GM18511 (cell line): Measurements from ENCODE around the gene TCF25.

ENCODE experiments used
- ATAC-seq: cut with Tn5 transposase; IDR thresholded peaks from one replicate; pipeline ENCODE4 v1.9.1; 2021; ENCODE audit warnings: mild to moderate bottlenecking, moderate library complexity; ENCODE audit not compliant: unreplicated experiment

TCF25 gene

DNA sequence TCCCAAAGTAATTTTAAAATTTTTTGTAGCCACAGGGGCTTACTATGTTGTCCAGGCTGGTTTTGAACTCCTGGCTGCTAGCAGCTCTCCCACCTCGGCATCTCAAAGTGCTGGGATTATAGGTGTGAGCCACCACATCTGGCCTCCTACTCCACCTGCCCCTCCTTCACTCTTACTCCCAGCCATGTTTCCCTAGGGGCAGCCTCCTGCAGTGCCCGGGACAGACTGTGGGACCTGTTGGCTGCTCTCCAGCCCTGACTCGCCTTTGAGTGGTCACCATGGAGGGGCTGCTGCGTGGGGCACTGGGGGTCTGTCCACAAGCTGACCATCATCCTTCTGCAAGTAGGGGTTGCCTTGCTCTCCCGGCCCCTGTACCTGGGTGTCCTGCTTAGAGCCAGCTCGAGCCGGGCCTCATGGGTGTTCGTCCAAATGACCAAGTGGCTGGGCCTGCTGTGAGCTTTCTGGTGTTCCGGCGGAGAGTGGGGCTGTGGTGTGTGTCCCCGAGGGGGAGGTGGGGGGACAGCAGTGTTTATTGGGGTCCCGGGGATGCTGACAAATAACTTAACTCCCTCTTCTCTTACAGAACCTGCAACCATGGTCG is 28.6 kb upstream of the TCF25 start:
- no peak for ATAC-seq

DNA sequence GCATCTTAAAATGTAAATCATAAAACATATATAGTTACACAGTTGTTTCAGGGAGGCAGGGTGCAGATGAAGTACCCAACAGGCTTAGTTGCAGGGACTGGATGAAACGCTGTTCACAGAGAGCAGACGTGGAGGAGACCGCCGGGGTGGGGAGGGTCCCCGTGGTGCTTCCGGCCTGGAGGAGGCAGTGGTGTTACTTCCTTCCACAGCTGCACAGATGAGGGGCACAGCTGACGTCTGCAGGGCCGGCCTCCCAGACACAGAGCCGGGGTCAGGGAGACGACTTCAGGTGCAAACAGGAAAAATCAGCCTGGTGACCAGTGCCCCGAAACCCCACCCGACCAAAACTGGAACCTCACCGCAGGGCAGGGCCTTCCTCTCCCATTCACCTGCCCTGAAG is 28.0 kb upstream of the TCF25 start:
- no peak for ATAC-seq

DNA sequence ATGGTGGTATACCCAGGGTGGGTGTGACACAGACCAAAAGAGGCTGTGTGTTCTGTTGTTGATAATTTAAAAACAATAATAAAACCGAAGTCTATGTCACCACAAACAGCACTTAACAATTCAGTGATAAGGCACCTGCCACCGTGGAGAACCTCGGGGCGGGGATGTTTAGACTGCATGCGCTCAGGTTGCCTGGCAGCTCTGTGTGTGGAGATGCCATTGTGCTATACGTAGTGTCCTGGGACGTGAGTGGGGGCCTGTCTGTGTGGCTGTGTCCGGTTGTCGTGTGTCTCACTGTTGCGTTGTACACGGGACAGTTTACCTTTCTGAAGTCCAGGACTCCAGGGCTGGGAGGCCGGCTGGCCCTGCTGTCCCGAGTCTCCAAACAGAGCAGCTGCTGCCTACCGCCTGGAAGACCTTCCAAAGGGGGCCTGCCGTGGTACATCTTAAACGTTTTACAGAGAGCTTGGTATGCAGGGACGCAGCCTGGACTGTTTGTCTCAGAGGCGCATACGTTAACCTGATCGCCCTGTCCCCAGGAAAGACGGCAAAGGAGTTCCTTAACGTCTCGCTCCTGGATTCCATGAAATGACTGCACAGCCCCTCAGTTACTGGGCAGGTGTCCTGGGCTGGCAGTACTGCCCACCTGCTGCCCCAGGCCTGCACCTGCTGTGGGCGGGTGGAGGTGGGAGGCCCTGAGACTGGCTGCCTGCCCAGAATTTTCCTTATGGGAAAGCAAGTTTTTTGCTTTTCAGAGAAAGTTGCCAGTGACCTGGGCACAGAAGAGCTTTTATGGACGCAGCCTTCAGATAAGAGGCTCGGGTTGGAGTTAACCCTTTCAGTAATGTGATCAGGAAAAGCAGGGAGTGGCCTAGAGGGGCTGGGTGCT is 26.1 kb upstream of the TCF25 start:
- no peak for ATAC-seq

DNA sequence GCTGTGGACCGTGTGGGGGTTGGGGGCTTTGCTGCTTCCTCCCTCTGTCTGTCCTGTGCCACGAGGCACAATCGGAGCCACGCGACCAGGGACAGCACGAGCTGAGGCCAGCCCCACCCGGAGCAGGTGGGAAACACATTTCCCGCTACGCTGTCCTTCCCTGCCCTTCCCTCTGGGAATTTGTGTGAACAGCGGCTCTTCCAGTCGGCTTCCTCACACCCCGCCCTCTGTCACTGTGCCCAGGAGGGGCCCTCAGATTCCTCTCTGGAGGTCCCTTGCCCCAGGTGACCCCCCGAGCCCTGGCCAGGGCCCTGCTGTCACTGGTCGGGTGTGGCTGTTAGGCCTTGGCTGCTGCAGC is 25.5 kb upstream of the TCF25 start:
- no peak for ATAC-seq

DNA sequence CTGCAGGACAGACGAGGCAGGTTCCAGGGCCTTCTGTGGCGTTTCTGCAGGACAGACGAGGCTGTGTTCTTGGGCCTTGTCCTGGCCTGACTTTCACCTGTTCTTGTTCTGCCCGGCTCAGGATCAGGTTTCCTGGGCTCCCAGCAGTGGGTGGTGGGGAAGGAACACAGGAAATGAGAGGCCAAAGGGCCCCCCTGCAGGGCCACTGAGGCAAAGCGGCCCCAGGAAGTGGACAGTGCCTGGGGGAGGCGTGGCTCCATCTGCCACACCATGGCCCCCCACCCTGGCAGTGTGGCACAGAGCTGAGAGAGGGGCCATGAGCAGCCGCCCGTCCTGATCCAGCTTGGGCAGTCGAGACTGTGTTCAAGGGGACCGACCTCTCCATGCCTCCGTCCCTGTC is 24.4 kb upstream of the TCF25 start:
- ATAC-seq: no peak

DNA sequence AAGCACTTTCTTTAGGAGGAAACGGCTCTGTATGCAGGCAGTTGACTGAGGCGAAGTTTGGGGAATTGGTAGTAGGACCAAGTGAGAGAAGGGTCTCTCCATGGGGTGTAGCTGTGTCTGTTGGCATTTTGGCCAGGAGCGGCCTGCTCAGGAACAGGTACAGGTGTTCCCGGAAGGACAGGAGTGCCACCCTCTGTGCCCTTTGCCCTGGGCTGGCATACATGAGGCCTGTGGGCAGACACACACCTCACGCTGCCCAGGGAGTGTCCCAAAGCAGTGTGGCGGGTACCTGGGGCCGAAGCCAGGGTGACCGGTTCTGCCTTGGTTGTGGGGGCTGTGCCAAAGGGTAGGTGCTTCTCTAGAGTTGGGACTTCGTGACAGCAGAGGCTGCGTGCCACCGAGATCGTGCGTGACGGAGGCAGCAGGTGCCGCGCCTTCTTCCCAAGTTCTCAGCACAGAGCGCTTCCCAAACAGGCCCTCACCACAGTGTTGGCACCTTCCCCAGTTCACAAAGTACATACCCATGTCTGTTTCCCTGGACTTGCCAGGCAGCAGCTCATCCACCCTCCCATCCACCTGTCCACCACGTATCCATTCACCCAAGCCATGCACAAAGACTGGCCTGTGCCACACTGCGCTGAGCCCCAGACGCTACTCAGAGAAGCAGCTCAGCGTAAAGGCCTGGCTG is 19.9 kb upstream of the TCF25 start:
- ATAC-seq: no peak

DNA sequence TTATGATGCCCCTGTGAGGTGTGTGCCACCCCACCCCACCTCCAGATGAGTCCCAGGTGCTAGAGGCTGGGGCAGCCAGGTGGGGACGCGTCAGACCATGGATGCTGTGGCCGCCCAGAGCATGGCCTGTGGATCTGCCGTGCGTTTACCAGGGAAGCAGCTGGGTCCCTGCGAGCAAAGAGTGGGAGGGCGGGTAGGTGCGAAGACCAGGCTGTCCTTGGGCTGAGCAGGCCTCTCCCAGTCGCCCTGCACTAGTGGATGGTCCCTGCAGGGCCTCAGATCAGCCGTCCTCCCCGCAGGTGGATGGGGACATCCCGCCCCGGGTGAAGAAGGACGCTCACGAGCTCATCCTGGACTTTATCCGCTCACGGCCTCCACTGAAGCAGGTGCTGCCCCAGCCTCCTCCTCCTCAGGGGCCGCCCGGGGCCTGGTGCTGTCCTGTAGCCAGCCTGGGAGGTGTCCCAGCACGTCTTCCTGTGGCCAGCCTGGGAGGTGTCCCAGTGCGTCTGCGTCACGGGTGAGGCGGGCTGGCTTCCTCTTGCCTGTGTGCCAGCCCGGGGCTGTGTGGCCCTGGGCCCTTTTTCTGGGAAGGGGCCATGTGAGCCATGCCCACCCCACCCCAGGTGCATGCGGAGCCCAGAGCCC is 18.0 kb upstream of the TCF25 start:
- ATAC-seq: no peak

DNA sequence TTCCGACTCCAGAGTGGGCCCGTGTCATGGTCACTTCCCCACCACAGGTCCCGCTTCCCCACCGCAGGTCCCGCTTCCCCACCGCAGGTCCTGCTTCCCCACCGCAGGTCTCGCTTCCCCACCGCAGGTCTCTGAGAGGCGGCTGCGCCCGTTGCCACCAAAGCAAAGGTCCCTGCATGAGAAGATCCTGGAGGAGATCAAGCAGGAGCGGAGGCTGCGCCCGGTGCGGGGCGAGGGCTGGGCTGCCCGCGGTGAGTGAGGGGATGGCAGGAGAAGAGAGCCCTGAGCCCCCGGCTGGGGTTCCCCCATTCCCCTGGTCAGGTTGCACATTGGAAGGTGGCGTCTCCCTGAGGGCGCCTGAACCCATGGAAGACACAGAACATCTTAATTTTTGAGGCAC is 17.4 kb upstream of the TCF25 start:
- ATAC-seq: no peak

DNA sequence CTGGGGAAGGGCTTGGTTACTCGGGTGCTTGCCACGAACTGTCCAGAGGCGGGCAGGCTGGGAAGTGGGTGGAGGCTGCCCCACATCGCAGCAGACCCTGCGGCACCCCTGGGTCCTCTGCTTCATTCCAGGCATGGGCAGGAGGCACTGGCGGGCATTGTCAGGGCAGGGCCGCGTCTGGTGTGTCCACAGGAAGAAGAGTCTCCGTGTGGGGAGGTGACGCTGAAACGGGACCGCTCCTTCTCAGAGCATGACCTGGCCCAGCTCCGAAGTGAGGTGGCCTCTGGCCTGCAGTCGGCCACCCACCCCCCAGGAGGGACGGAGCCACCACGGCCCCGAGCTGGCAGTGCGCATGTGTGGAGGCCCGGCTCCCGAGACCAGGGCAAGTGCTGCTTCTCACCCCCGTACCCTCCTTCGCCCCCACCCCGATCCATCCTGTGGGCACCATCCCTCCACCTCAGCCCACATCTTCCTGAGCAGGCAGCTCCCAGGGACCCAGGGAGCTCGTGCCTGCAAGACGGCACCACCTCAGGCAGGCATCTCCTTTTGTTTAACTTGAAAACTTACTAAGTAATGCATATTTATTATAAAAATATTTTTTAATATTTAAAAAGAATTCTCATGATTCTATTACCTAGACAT is 14.3 kb upstream of the TCF25 start:
- ATAC-seq: no peak

DNA sequence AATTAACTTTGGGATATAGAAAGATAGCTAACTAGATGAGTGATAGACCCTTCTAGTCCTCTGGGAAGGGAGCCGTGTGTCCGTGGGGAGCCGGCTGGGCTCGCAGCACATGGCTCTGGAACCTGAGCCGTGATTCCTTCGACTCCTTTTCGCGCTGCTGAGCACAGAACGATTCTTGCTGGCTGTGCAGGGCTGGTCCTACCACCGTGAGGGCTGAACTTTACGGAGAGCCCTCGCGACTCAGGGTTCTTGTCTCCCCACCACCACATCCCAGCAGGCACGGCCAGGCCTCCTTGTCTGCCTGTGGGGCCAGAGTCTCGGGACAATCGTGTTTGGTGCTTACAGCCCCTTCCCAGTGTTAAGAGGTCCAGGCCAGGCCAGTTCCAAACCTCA is 13.8 kb upstream of the TCF25 start:
- no peak for ATAC-seq

DNA sequence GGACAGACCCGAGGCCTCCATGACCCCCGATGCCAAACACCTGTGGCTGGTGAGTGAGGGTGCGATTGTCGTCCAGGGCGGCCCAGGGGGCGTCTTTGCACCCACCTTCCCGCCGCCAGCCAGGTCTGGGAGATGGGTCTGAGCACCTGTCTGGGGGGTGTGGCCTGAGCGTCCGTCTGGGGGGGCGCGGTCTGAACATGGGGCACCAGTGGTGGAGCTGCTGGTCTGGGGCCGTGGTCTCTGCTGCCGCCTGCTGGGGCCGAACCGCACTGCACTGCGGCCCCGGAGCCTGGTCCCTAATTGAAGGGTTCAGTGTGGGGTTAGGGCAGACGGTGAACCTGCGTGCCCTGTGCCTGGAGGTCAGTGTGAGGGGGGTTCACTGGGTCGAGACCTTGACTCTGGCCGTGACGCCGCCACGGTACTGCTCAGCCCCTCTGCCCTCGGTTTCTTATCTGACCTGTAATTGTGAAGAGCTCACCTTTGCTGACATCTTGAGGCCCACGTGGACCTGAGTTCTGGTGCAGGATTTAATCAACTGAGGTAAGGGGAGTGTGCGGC is 12.6 kb upstream of the TCF25 start:
- no peak for ATAC-seq

DNA sequence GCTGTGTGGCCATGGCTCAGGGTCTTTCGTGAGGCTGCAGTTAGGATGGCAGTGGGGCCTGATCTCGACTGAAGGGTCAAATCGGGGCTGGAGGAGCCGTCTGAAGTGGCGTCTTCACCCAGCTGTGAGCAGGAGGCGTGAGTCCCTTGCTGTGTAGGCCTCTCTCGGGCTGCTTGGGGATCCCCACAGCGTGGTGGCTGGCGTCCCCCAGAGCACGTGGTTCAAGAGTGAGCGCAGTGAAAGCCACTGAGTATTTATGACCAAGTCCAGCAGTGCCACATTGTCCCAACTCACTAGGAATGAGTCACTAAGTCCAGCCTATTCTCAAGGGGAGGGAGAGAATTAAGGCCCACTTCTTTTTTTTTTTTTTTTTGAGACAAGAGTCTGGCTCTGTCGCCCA is 11.7 kb upstream of the TCF25 start:
- ATAC-seq: no peak

DNA sequence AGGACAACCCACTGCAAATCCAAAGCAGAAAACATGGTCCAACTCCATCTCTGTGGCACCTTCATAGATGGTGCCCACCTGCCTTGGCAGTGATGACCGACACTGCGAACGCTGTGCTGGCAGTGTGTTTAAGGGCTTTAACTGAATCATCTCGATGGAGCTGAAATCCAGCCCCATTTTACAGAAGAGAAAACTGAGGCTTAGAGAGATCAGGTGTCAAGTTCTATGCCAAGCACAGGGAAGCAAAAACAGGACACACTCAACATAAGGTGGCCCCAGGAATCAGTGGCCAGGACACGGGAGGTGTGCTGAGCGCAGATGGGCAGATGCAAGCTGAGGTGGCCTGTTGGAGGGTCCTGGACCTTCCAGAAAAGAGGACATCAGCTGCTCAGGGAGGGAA is 10.7 kb upstream of the TCF25 start:
- ATAC-seq: no peak

DNA sequence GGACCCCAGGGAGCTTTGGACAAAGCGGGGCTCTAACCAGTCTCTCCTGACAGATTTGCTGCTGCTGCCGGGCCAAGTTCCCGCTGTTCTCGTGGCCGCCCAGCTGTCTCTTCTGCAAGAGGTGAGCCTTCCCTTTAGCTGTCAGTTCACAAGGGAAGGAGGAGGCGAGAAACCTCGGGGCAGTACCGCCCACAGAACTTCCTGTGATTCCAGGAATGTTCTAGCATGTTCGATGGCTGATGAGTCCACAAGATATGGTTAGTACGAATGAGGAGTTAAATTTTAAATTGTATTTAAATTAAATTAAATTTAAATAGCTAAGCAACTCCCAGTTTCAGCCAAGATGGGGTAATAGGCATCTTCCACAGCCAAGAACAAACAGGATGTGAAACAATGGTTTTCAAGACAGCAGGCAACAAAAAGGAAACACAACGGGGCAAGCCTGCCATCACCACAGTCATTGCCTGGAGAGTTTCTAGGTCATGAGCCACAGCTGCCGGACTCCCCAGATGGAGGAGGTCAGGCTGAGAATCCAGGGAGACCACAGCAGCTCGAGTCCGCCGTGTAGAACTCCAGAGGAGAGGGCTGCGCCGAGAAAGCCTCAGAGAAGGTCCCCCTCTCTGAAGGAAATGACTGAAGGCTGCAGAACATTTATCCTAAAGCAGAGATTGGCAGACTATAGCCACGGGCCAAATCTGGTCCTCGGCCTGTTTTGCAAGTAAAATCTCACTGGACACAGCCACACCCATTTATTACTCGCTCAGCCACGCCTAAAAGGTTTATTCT is 9.5 kb upstream of the TCF25 start:
- peak; percentile 69 for ATAC-seq

DNA sequence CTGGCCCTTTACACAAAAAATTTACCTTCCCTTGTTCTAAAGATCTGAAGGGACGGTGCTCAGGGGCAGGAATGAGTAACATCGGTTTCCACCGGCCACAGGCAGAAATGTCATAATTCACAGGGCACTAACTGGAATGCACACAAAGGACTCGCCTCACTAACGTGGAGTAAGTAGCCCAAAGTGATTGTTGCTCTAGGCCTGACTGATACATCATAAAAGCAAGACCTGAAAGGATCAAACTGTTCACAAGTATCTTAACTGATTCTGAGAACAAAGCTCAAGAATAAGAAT is 8.9 kb upstream of the TCF25 start:
- ATAC-seq: peak; percentile 5

DNA sequence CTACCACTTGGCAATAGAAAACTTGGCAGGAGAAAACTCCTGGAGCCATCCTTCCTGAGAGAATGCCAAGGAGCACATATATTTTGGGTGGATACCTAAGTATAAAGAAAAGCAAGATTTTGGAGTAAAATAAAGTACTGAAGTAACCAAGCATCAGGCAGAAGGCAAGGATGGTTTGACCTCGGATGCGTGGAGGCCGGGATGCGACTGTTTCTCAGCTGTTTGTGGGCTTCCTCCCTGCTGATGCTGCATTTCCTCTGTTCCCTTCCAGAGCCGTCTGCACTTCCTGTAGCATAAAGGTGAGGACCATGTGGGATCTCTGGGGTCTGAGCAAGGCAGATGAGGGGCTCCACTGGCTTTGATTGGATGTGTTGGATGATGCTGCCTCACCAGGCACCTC is 5.5 kb upstream of the TCF25 start:
- ATAC-seq: no peak

DNA sequence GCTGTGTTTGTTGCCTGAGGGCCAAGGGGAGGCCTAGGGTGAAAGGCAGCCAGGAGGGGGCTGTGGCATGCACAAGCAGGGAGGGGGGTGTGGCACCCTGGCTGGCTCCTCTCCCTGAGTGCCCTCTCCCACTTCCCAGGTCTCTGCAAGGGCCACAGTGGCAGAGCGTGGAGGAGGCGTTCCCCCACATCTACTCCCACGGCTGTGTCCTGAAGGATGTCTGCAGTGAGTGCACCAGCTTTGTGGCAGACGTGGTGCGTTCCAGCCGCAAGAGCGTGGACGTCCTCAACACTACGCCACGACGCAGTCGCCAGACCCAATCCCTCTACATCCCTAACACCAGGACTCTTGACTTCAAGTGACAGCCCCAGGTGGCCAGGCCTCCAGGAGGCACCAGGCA is 3.5 kb upstream of the TCF25 start:
- no peak for ATAC-seq

DNA sequence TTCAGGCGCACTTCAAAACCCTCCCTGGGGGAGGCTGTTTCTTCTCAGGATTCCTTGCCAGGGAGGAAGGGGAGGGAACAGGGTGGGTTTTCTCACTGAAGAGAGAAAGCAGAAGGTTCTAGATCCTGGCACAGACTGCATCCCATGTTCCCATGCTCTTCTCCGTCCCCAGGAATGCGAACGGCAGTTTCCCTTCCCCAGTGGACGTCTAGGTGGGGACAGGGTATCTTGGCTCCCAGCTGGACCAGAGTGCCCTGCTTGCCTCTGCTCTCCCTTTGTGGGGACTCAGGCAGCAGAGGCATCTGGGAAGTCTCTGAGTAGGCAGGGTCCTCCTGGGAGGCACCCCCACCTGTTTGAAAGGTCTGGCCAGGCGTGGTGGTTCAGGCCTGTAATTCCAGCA is 3.0 kb upstream of the TCF25 start:
- no peak for ATAC-seq

DNA sequence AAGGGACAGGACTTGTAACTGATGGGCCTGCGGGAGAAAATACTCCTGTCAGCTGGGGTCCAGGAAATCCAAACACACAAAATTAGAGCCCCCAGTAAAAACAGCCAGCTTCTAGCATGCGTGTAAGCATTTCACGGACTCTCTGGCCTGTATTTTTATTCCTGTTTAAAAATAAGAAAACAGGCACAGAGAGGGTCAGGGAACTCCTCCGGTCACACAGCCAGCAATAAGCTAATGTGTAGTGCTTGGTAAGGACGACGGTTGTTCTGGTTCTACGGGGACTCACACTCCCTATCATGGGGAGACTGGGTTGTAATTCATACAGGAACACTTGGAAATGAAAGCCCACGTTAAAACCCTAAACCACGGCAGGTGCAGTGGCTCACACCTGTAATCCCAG is 1.5 kb upstream of the TCF25 start:
- no peak for ATAC-seq

DNA sequence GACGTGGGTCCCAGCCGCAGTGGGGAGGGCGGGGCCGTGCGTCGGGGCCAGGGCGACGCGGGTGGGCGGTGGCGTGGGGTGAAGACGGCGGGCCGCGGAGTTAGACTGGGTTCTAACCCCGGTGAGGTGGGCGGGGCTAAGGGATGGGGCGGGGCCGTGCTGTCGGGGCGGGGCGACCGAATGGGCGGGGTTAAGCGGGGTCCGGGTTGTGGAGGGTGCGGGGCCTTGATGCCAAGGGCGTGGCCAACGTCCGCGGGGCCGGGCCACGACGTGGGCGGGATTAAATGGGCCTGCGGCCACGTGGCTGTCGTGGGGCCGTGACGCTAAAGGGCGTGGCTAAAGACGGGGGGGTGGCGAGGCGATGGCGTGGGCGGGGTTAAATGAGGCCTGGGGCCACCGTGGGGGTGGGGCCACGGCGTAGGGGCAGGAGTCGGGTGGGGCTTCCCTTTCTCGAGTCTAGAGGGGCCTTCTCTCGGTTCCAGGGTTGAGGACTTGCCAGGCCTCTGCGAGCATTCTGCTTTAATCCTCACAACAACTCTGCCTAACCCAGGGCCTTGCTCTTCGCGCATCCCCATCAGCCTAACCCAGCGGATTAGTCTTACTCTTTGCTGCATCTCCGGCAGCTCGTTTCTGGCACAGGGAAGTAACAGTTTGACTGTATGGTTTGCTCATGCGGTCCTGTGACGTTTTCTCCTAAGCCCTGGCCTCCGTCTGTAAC is 739 bp downstream of the TCF25 start:
- peak; percentile 73 for ATAC-seq
